SK-N-MC (cell line): ENCODE results near the gene IQSEC3.

ENCODE experiments used
- EZH2 ChIP-seq: fragments of 200-600 bp; sonication (generic); IDR thresholded peaks from one replicate; pipeline ENCODE4 v1.6.1; 2017; ENCODE audit warnings: antibody characterized with exemption
- FOXP2 ChIP-seq: optimal IDR thresholded peaks from 2 replicates; pipeline ENCODE3; 2011; ENCODE audit warnings: mild to moderate bottlenecking, moderate library complexity; ENCODE audit not compliant: insufficient read depth; ENCODE audit errors: extremely low read length, control extremely low read depth
- POLR2AphosphoS5 ChIP-seq: IDR thresholded peaks from 2 replicates; pipeline ENCODE4 v1.6.1; 2012; ENCODE audit warnings: mild to moderate bottlenecking, low read depth, low read length, borderline replicate concordance

DNA sequence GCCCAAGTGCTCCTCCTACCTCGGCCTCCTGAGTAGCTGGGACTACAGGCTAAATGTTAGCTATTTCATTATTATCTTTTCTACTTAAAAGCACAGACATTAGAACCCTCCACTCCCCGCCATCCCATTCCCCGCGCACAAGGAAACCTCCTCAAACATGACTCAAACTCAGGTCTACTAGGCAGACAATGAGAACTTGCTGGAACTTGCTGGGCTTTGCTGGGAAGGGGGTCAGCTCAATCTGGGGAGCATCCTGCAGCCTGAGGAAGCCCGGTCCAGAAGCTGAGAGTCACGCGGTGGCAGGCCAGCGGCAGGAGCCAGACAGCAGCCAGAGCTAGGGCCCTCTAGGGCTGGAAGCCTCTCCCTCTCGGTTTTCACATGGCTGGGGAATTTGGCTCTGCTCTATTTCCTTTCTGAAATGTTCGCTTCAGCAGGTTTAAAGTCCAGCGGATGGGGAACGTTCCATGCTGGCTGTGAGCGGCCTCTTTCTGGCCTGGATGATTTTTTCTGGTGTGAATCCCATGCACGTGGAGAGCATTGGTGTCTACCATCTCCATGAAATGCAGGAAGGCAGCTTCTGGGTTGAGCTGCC lies 78.9 kb downstream of the IQSEC3 start:
- no peak for TF ChIP-seq EZH2
- no peak for TF ChIP-seq POLR2AphosphoS5
- TF ChIP-seq FOXP2, result no peak
